A549 treated with RU486 at 1 μM for 4 hours (cell line): ENCODE measurements around the gene GADD45B. TPM values are rescaled to one million over a fixed set of nuclear protein-coding genes. Genes with fewer than 3 reads are reported as not detected.

Experiments used
- total RNA-seq: library from RNA; stranded (reverse); fragments of 200-300 nt; extraction: Qiagen RNA extraction; gene quantifications from 5 replicates; pipeline ENCODE4 v1.2.3, GENCODE V29; 2022; ENCODE audit warnings: low read depth

The GADD45B gene
- total RNA-seq, result 34.4 to 43.5 TPM (median 42.0 TPM) in 5 replicates

GRCh38 chr19:2475702-2476450, at the start of gene GADD45B:
Gene GADD45B (plus strand): TSS chr19:2476127. CDS start chr19:2476359, 232 bp downstream.

GRCh38 chr19:2427429-2428320, 48.3 kb upstream of the GADD45B start, which contains the start of gene TIMM13:
Gene TIMM13 (minus strand): TSS chr19:2427586. CDS start chr19:2427533, 53 bp downstream.

Other genes starting within 250 kb of the GADD45B start
- gene PLEKHJ1, start 239.8 kb upstream of the GADD45B start, total RNA-seq, result 34.1 to 57.8 TPM (median 53.5 TPM) in 5 replicates
- gene SF3A2, start 239.3 kb upstream of the GADD45B start, total RNA-seq, result 63.2 to 77.0 TPM (median 74.4 TPM) in 5 replicates
- gene AMH, start 226.8 kb upstream of the GADD45B start, total RNA-seq, result 7.8 to 18.0 TPM (median 15.7 TPM) in 5 replicates
- gene JSRP1, start 219.7 kb upstream of the GADD45B start, total RNA-seq, result 0.44 to 1.00 TPM (median 0.60 TPM) in 4 of 5 replicates, not detected in the other
- gene PEAK3, start 194.0 kb upstream of the GADD45B start, total RNA-seq, result not detected in 5 replicates
- gene LINGO3, start 168.0 kb upstream of the GADD45B start, total RNA-seq, result not detected in 5 replicates
- 135 to 166 TPM (median 148 TPM) in 5 replicates for gene LSM7, start 147.5 kb upstream of the GADD45B start, total RNA-seq
- 13.3 to 24.3 TPM (median 20.0 TPM) in 5 replicates for gene SPPL2B, start 147.4 kb upstream of the GADD45B start, total RNA-seq
- not detected in 5 replicates for gene TMPRSS9, start 115.9 kb upstream of the GADD45B start, total RNA-seq
- 51.4 to 132 TPM (median 116 TPM) in 5 replicates for gene TIMM13, start 48.5 kb upstream of the GADD45B start, total RNA-seq
- gene LMNB2, start 19.2 kb upstream of the GADD45B start, total RNA-seq, result 60.0 to 86.5 TPM (median 75.7 TPM) in 5 replicates
- 0.05 to 0.14 TPM (median 0.06 TPM) in 4 of 5 replicates, not detected in the other for gene GNG7, start 226.6 kb downstream of the GADD45B start, total RNA-seq
- gene DIRAS1, start 245.2 kb downstream of the GADD45B start, total RNA-seq, result 3.0 to 4.6 TPM (median 3.9 TPM) in 5 replicates